H9 (cell line): ENCODE measurements around the gene CDC42SE1. TPM values are rescaled to one million over a fixed set of nuclear protein-coding genes. Genes with fewer than 3 reads are reported as not detected.

Experiments used
- DNase-seq: peaks from one replicate; pipeline ENCODE4 v3.0.0-alpha.2; 2017
- H2AFZ ChIP-seq: one replicate; pipeline ENCODE4 v1.6.1; 2013; ENCODE audit warnings: mild to moderate bottlenecking, low read length, control low read depth, moderate library complexity
- H2AK5ac ChIP-seq: 2 replicates; pipeline ENCODE4 v1.6.1; 2013; ENCODE audit warnings: low read length, control low read depth, mixed read lengths; ENCODE audit not compliant: insufficient read length
- H2BK120ac ChIP-seq: one replicate; pipeline ENCODE4 v1.6.1; 2013; ENCODE audit warnings: low read depth, mild to moderate bottlenecking, low read length, control low read depth, inconsistent platforms; ENCODE audit not compliant: poor library complexity, severe bottlenecking
- H2BK12ac ChIP-seq: 2 replicates; pipeline ENCODE4 v1.6.1; 2013; ENCODE audit warnings: low read length, control low read depth, mixed read lengths, low read depth; ENCODE audit not compliant: insufficient read length
- H2BK15ac ChIP-seq: 2 replicates; pipeline ENCODE4 v1.6.1; 2013; ENCODE audit warnings: low read depth, low read length, control low read depth
- H2BK20ac ChIP-seq: one replicate; pipeline ENCODE4 v1.6.1; 2013; ENCODE audit warnings: low read depth, mild to moderate bottlenecking, low read length, control low read depth, inconsistent platforms; ENCODE audit not compliant: poor library complexity, severe bottlenecking
- H2BK5ac ChIP-seq: 2 replicates; pipeline ENCODE4 v1.6.1; 2013; ENCODE audit warnings: low read length, control low read depth, mixed read lengths; ENCODE audit not compliant: insufficient read length
- H3K14ac ChIP-seq: 2 replicates; pipeline ENCODE4 v1.6.1; 2013; ENCODE audit warnings: low read length, control low read depth; ENCODE audit not compliant: insufficient read depth
- H3K18ac ChIP-seq: 2 replicates; pipeline ENCODE4 v1.6.1; 2013; ENCODE audit warnings: low read depth, mild to moderate bottlenecking, mixed read lengths, low read length, control low read depth; ENCODE audit not compliant: insufficient read length
- H3K23ac ChIP-seq: 2 replicates; pipeline ENCODE4 v1.6.1; 2013; ENCODE audit warnings: low read length, control low read depth, mixed read lengths, low read depth; ENCODE audit not compliant: insufficient read length
- H3K23me2 ChIP-seq: 2 replicates; pipeline ENCODE4 v1.6.1; 2013; ENCODE audit warnings: low read depth, mild to moderate bottlenecking, mixed read lengths, low read length, control low read depth; ENCODE audit not compliant: insufficient read length, poor library complexity, severe bottlenecking
- H3K27ac ChIP-seq: 2 replicates; pipeline ENCODE4 v1.5.1; 2013; ENCODE audit warnings: low read length, control low read depth, mixed read lengths, low read depth; ENCODE audit not compliant: insufficient read length
- H3K27me3 ChIP-seq: 2 replicates; pipeline ENCODE4 v1.6.1; 2013; ENCODE audit warnings: low read length, control low read depth, inconsistent platforms; ENCODE audit not compliant: insufficient read depth
- H3K4ac ChIP-seq: 2 replicates; pipeline ENCODE4 v1.6.1; 2013; ENCODE audit warnings: low read depth, mild to moderate bottlenecking, control low read depth, inconsistent platforms, low read length, moderate library complexity
- H3K4me1 ChIP-seq: 2 replicates; pipeline ENCODE4 v1.6.1; 2013; ENCODE audit warnings: low read length, control low read depth, inconsistent platforms; ENCODE audit not compliant: insufficient read depth
- H3K4me2 ChIP-seq: 2 replicates; pipeline ENCODE4 v1.6.1; 2013; ENCODE audit warnings: low read length, control low read depth, mixed read lengths; ENCODE audit not compliant: insufficient read length, insufficient read depth
- H3K56ac ChIP-seq: 2 replicates; pipeline ENCODE4 v1.6.1; 2013; ENCODE audit warnings: low read depth, mild to moderate bottlenecking, mixed read lengths, low read length, control low read depth; ENCODE audit not compliant: insufficient read length
- H3K79me1 ChIP-seq: 2 replicates; pipeline ENCODE4 v1.6.1; 2013; ENCODE audit warnings: low read depth, mild to moderate bottlenecking, moderate library complexity, low read length, control low read depth, inconsistent platforms; ENCODE audit not compliant: insufficient read depth, poor library complexity, severe bottlenecking
- H3K79me2 ChIP-seq: 2 replicates; pipeline ENCODE4 v1.6.1; 2013; ENCODE audit warnings: low read length, control low read depth, inconsistent platforms; ENCODE audit not compliant: insufficient read depth
- H3K9ac ChIP-seq: 2 replicates; pipeline ENCODE4 v1.6.1; 2013; ENCODE audit warnings: low read length, control low read depth, mixed read lengths; ENCODE audit not compliant: insufficient read length; ENCODE audit errors: extremely low read depth
- H3K9me3 ChIP-seq: one replicate; pipeline ENCODE4 v1.6.1; 2013; ENCODE audit warnings: low read depth, low read length, inconsistent platforms; ENCODE audit not compliant: control insufficient read depth
- H3T11ph ChIP-seq: one replicate; pipeline ENCODE4 v1.6.1; 2013; ENCODE audit warnings: mild to moderate bottlenecking, low read length, control low read depth, inconsistent platforms
- H4K20me1 ChIP-seq: one replicate; pipeline ENCODE4 v1.6.1; 2013; ENCODE audit not compliant: control insufficient read depth, insufficient read length, insufficient read depth
- H4K5ac ChIP-seq: 2 replicates; pipeline ENCODE4 v1.6.1; 2013; ENCODE audit warnings: low read depth, mild to moderate bottlenecking, mixed read lengths, low read length, control low read depth; ENCODE audit not compliant: insufficient read length
- H4K8ac ChIP-seq: replicated peaks from 2 replicates; pipeline ENCODE4 v1.6.1; 2013; ENCODE audit warnings: low read length, control low read depth, mixed read lengths, low read depth; ENCODE audit not compliant: insufficient read length
- H4K91ac ChIP-seq: 2 replicates; pipeline ENCODE4 v1.6.1; 2013; ENCODE audit warnings: low read depth, mild to moderate bottlenecking, moderate library complexity, mixed read lengths, low read length, control low read depth; ENCODE audit not compliant: insufficient read length
- H3K27ac Mint-ChIP-seq, 3 experiments: 2 replicates in 2 of 3; 3 replicates in 1 of 3; pipeline ENCODE4 v1.8.0; 2020 to 2021; ENCODE audit warnings: mixed read lengths in 3 of 3, mild to moderate bottlenecking in 1 of 3, moderate library complexity in 1 of 3
- H3K27me3 Mint-ChIP-seq: 2 replicates; pipeline ENCODE4 v1.8.0; 2021; ENCODE audit warnings: low read depth, mild to moderate bottlenecking, moderate library complexity, mixed read lengths
- H3K36me3 Mint-ChIP-seq, 3 experiments: 2 replicates in 2 of 3; 3 replicates in 1 of 3; pipeline ENCODE4 v1.8.0; 2020 to 2021; ENCODE audit warnings: low read depth in 3 of 3, mixed read lengths in 3 of 3; ENCODE audit not compliant: insufficient read depth in 1 of 3
- H3K4me1 Mint-ChIP-seq, 2 experiments: 2 replicates each; pipeline ENCODE4 v1.8.0; 2020; ENCODE audit warnings: mixed read lengths in 2 of 2
- H3K4me3 Mint-ChIP-seq, 2 experiments: 2 replicates in 1 of 2; 3 replicates in 1 of 2; pipeline ENCODE4 v1.8.0; 2020 to 2021; ENCODE audit warnings: mild to moderate bottlenecking in 2 of 2, mixed read lengths in 2 of 2, moderate library complexity in 1 of 2
- H3K9me3 Mint-ChIP-seq, 2 experiments: 2 replicates in 1 of 2; 3 replicates in 1 of 2; pipeline ENCODE4 v1.8.0; 2020; ENCODE audit warnings: mild to moderate bottlenecking in 2 of 2, mixed read lengths in 2 of 2, moderate library complexity in 1 of 2
- total RNA-seq: library from RNA; stranded (reverse); gene quantifications from 2 replicates; pipeline ENCODE4 v1.2.1, GENCODE V29; 2021
- TF ChIP-seq, protein P1 (sequence below): fragments of 200-600 bp; sonication (generic); conservative IDR thresholded peaks from 3 replicates; pipeline ENCODE4 v1.8.0; 2021; ENCODE audit warnings: antibody characterized with exemption, mild to moderate bottlenecking

Gene CDC42SE1
- total RNA-seq, 1 experiment from 2014 or later = 87.3 TPM

DNA sequence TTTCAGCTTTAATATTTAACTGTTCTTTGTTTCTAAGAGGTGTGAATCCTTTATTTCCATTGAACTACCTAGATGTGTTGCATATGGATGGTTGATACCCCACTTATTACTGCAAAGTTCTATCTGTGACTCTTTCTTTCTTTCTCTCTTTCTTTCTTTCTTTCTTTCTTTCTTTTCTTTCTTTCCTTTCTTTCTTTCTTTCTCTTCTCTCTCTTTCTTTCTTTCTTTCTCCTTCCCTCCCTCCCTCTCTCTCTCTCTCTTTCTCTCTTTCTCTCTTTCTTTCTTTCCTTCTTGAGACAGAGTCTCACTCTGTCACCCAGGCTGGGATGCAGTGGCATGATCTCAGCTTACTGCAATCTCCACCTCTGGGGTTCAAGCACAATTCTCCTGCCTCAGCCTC lies 45.2 kb upstream of the CDC42SE1 start:
- H3K18ac ChIP-seq = no peak overlapping the region
- Mint-ChIP-seq H3K27me3 (no peaks in the 10 kb centered on the region), H3K4me1 (no peaks in the 10 kb centered on the region), H3K36me3 (no peaks in the 10 kb centered on the region), H3K27ac (no peak overlapping the region; a peak in 1 of 7 replicates), H3K9me3 (no peaks in the 10 kb centered on the region), H3K4me3 (no peak overlapping the region)
- H3K9ac ChIP-seq = no peak overlapping the region
- no peak overlapping the region for H3K23ac ChIP-seq
- H4K91ac ChIP-seq = no peak overlapping the region
- no peaks in the 10 kb centered on the region for H3K79me1 ChIP-seq
- H3K23me2 ChIP-seq = no peaks in the 10 kb centered on the region
- H2AK5ac ChIP-seq = no peak overlapping the region
- H2BK15ac ChIP-seq = no peak overlapping the region
- TF ChIP-seq, protein P1, sequence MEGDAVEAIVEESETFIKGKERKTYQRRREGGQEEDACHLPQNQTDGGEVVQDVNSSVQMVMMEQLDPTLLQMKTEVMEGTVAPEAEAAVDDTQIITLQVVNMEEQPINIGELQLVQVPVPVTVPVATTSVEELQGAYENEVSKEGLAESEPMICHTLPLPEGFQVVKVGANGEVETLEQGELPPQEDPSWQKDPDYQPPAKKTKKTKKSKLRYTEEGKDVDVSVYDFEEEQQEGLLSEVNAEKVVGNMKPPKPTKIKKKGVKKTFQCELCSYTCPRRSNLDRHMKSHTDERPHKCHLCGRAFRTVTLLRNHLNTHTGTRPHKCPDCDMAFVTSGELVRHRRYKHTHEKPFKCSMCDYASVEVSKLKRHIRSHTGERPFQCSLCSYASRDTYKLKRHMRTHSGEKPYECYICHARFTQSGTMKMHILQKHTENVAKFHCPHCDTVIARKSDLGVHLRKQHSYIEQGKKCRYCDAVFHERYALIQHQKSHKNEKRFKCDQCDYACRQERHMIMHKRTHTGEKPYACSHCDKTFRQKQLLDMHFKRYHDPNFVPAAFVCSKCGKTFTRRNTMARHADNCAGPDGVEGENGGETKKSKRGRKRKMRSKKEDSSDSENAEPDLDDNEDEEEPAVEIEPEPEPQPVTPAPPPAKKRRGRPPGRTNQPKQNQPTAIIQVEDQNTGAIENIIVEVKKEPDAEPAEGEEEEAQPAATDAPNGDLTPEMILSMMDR = no peak
- H2BK120ac ChIP-seq = no peak overlapping the region
- H3K9me3 ChIP-seq = no peaks in the 10 kb centered on the region
- no peak overlapping the region for H3K14ac ChIP-seq
- H3K27ac ChIP-seq = no peak overlapping the region
- H3K27me3 ChIP-seq = no peaks in the 10 kb centered on the region
- H3K4me1 ChIP-seq = no peaks in the 10 kb centered on the region
- H2BK12ac ChIP-seq = no peak overlapping the region
- no peak overlapping the region for H2BK5ac ChIP-seq
- H2BK20ac ChIP-seq = no peak overlapping the region
- H4K20me1 ChIP-seq = no peaks in the 10 kb centered on the region
- H3K4ac ChIP-seq = no peak overlapping the region
- no peak overlapping the region for H2AFZ ChIP-seq
- no peak overlapping the region for H3K56ac ChIP-seq
- H4K8ac ChIP-seq = no peak overlapping the region
- H3K4me2 ChIP-seq = no peak overlapping the region
- no peaks in the 10 kb centered on the region for H3K79me2 ChIP-seq
- H3T11ph ChIP-seq = no peak overlapping the region
- H4K5ac ChIP-seq = no peak overlapping the region
- no peak for DNase-seq
